H1 (cell line): ENCODE measurements around the gene PACS1. TPM values are rescaled to one million over a fixed set of nuclear protein-coding genes. Genes with fewer than 3 reads are reported as not detected.

Source experiments
- CTCF ChIA-PET: fragments of 300-600 bp; sonication (Branson Sonifier 250); formaldehyde crosslinking; loops from one replicate; lab custom pipeline; 2021; ENCODE audit not compliant: partially characterized antibody; lab: Charles Lee
- POLR2A ChIA-PET: fragments of 300-600 bp; sonication (Branson Sonifier 250); formaldehyde crosslinking; loops from one replicate; lab custom pipeline; 2021; ENCODE audit warnings: inconsistent platforms; ENCODE audit not compliant: partially characterized antibody; lab: Charles Lee
- DNase-seq, 2 experiments: peaks; one replicate each; pipeline versions ENCODE4 v3.0.0 to v3.0.0-alpha.2; 2010 to 2022; ENCODE audit warnings: low spot score in 2 of 2, low read depth in 1 of 2, mixed read lengths in 1 of 2
- FAIRE-seq: peaks from 2 replicates; lab custom pipeline; 2011; peaks lifted over from hg19 to GRCh38; lab: Jason Lieb, UNC
- H2AFZ ChIP-seq: 2 replicates; pipeline ENCODE4 v1.8.1; 2012; ENCODE audit warnings: low read length, inconsistent platforms
- H2AK5ac ChIP-seq: 2 replicates; pipeline ENCODE4 v1.6.1; 2013; ENCODE audit warnings: low read depth, low read length
- H2BK120ac ChIP-seq: replicated peaks from 2 replicates; pipeline ENCODE3; 2013; ENCODE audit warnings: low read depth, low read length, inconsistent platforms
- H2BK12ac ChIP-seq: 2 replicates; pipeline ENCODE4 v1.6.1; 2013; ENCODE audit warnings: low read depth, low read length
- H2BK15ac ChIP-seq: 2 replicates; pipeline ENCODE4 v1.6.1; 2013; ENCODE audit warnings: low read length
- H2BK20ac ChIP-seq: 2 replicates; pipeline ENCODE4 v1.6.1; 2013; ENCODE audit warnings: low read length
- H2BK5ac ChIP-seq: 2 replicates; pipeline ENCODE4 v1.6.1; 2013; ENCODE audit warnings: low read depth, low read length
- H3K14ac ChIP-seq: 2 replicates; pipeline ENCODE4 v1.6.1; 2013; ENCODE audit warnings: inconsistent platforms; ENCODE audit not compliant: insufficient read length
- H3K18ac ChIP-seq: 2 replicates; pipeline ENCODE4 v1.6.1; 2013; ENCODE audit warnings: low read length; ENCODE audit errors: extremely low read depth
- H3K23ac ChIP-seq: 2 replicates; pipeline ENCODE4 v1.6.1; 2013; ENCODE audit warnings: inconsistent platforms; ENCODE audit not compliant: insufficient read length
- H3K23me2 ChIP-seq: 2 replicates; pipeline ENCODE4 v1.6.1; 2013; ENCODE audit warnings: low read depth, low read length
- H3K27ac ChIP-seq: 2 replicates; pipeline ENCODE4 v1.6.1; 2011; ENCODE audit warnings: low read depth, low read length, inconsistent platforms
- H3K27me3 ChIP-seq, 4 experiments: replicated peaks in 1 of 4; 1 replicate in 1 of 4; 2 replicates in 3 of 4; pipeline versions ENCODE4 v1.6.1 to v1.8.1; 2011 to 2013; ENCODE audit warnings: low read length in 3 of 4, mild to moderate bottlenecking in 3 of 4, inconsistent platforms in 2 of 4, mixed read lengths in 2 of 4, moderate library complexity in 1 of 4; ENCODE audit not compliant: control insufficient read depth in 3 of 4, insufficient read depth in 3 of 4; ENCODE audit errors: extremely low read depth in 1 of 4
- H3K36me3 ChIP-seq, 4 experiments: 2 replicates each; pipeline versions ENCODE4 v1.6.1 to v1.8.1; 2011 to 2013; ENCODE audit warnings: mild to moderate bottlenecking in 4 of 4, low read length in 3 of 4, moderate library complexity in 2 of 4, control low read depth in 1 of 4, inconsistent platforms in 1 of 4; ENCODE audit not compliant: insufficient read depth in 4 of 4, control insufficient read depth in 2 of 4
- H3K4ac ChIP-seq: replicated peaks from 2 replicates; pipeline ENCODE3; 2013; ENCODE audit warnings: low read length, low read depth, mixed read lengths, inconsistent platforms; ENCODE audit not compliant: insufficient read length
- H3K4me1 ChIP-seq, 4 experiments: replicated peaks in 1 of 4; 1 replicate in 1 of 4; 2 replicates in 3 of 4; pipeline versions ENCODE4 v1.6.1 to v1.8.1; 2011 to 2013; ENCODE audit warnings: low read length in 3 of 4, inconsistent platforms in 2 of 4, mixed read lengths in 1 of 4; ENCODE audit not compliant: insufficient read depth in 4 of 4, control insufficient read depth in 3 of 4
- H3K4me2 ChIP-seq, 2 experiments: 2 replicates each; pipeline versions ENCODE4 v1.6.1 to v1.8.1; 2011 to 2013; ENCODE audit warnings: low read depth in 2 of 2, low read length in 2 of 2, control low read depth in 1 of 2, inconsistent platforms in 1 of 2, mild to moderate bottlenecking in 1 of 2; ENCODE audit not compliant: insufficient read depth in 1 of 2
- H3K4me3 ChIP-seq, 4 experiments: fragments of 200-600, 300-600 bp in 1 of 4; sonication (generic), shearing (Covaris generic), sonication (Bioruptor Twin) in 1 of 4; 2 replicates each; pipeline versions ENCODE4 v1.5.1 to v1.8.1; 2011 to 2016; ENCODE audit warnings: low read length in 4 of 4, low read depth in 3 of 4, control low read depth in 2 of 4, inconsistent platforms in 2 of 4, mild to moderate bottlenecking in 2 of 4, mixed read lengths in 1 of 4, moderate library complexity in 1 of 4; ENCODE audit not compliant: insufficient read depth in 2 of 4; ENCODE audit errors: extremely low read depth in 1 of 4
- H3K56ac ChIP-seq: replicated peaks from 2 replicates; pipeline ENCODE3; 2013; ENCODE audit warnings: low read depth, mild to moderate bottlenecking, mixed read lengths, low read length, inconsistent platforms; ENCODE audit not compliant: insufficient read length
- H3K79me1 ChIP-seq: 2 replicates; pipeline ENCODE4 v1.6.1; 2013; ENCODE audit warnings: low read depth, low read length, control low read depth
- H3K79me2 ChIP-seq, 2 experiments: 2 replicates each; pipeline versions ENCODE4 v1.6.1 to v1.8.1; 2012 to 2013; ENCODE audit warnings: low read length in 2 of 2, mild to moderate bottlenecking in 2 of 2, inconsistent platforms in 1 of 2; ENCODE audit not compliant: insufficient read depth in 2 of 2, control insufficient read depth in 1 of 2
- H3K9ac ChIP-seq, 4 experiments: replicated peaks in 1 of 4; 1 replicate in 1 of 4; 2 replicates in 3 of 4; pipeline versions ENCODE4 v1.6.1 to v1.8.1; 2011 to 2013; ENCODE audit warnings: low read depth in 3 of 4, low read length in 3 of 4, control low read depth in 2 of 4, mild to moderate bottlenecking in 2 of 4, moderate library complexity in 2 of 4, inconsistent platforms in 1 of 4; ENCODE audit errors: extremely low read depth in 1 of 4
- H3K9me3 ChIP-seq, 2 experiments: 2 replicates each; pipeline versions ENCODE4 v1.6.1 to v1.8.1; 2012 to 2013; ENCODE audit warnings: mild to moderate bottlenecking in 2 of 2, moderate library complexity in 2 of 2, control low read depth in 1 of 2, inconsistent platforms in 1 of 2, low read depth in 1 of 2, low read length in 1 of 2, mixed read lengths in 1 of 2; ENCODE audit not compliant: insufficient read depth in 2 of 2
- H4K20me1 ChIP-seq, 2 experiments: replicated peaks in 1 of 2; 2 replicates each; pipeline versions ENCODE3 to v1.8.1; 2011 to 2013; ENCODE audit warnings: inconsistent platforms in 2 of 2, low read length in 2 of 2, mild to moderate bottlenecking in 1 of 2; ENCODE audit not compliant: insufficient read depth in 2 of 2, control insufficient read depth in 1 of 2
- H4K5ac ChIP-seq: 2 replicates; pipeline ENCODE4 v1.6.1; 2013; ENCODE audit warnings: low read length, low read depth, mixed read lengths, inconsistent platforms; ENCODE audit not compliant: insufficient read length
- H4K8ac ChIP-seq: 2 replicates; pipeline ENCODE4 v1.8.0; 2013; ENCODE audit warnings: mild to moderate bottlenecking, moderate library complexity, low read length, inconsistent platforms; ENCODE audit not compliant: insufficient read depth; ENCODE audit errors: extremely low read depth
- H4K91ac ChIP-seq: replicated peaks from 2 replicates; pipeline ENCODE3; 2013; ENCODE audit warnings: low read length, mixed read lengths, inconsistent platforms; ENCODE audit not compliant: insufficient read length
- ASH2L ChIP-seq: fragments of 200-600, 300-600 bp; sonication (generic); IDR thresholded peaks from one replicate; pipeline ENCODE4 v1.7.1; 2017; ENCODE audit warnings: low read length
- CTBP2 ChIP-seq: IDR thresholded peaks from 2 replicates; pipeline ENCODE4 v1.7.0; 2011; ENCODE audit warnings: borderline replicate concordance, mild to moderate bottlenecking, moderate library complexity, mixed read lengths, low read length; ENCODE audit not compliant: insufficient read depth, insufficient read length
- JUN ChIP-seq: IDR thresholded peaks from 2 replicates; pipeline ENCODE4 v1.6.1; 2011; ENCODE audit warnings: low read depth, mild to moderate bottlenecking, improper control_type of control experiment, low read length
- MAFK ChIP-seq: IDR thresholded peaks from 2 replicates; pipeline ENCODE4 v1.6.1; 2012; ENCODE audit warnings: low read depth, mild to moderate bottlenecking, improper control_type of control experiment, low read length
- NANOG ChIP-seq: IDR thresholded peaks from 2 replicates; pipeline ENCODE4 v1.6.1; 2011; ENCODE audit warnings: low read length, low read depth, mild to moderate bottlenecking, inconsistent platforms; ENCODE audit not compliant: insufficient read depth, poor library complexity, severe bottlenecking
- POLR2AphosphoS5 ChIP-seq: IDR thresholded peaks from 2 replicates; pipeline ENCODE4 v1.6.1; 2011; ENCODE audit warnings: low read depth, low read length
- SRF ChIP-seq: IDR thresholded peaks from 2 replicates; pipeline ENCODE4 v1.6.1; 2011; ENCODE audit warnings: mild to moderate bottlenecking, low read depth, low read length, moderate library complexity
- TBP ChIP-seq: IDR thresholded peaks from 2 replicates; pipeline ENCODE4 v1.6.1; 2011; ENCODE audit warnings: low read depth, low read length, improper control_type of control experiment
- YY1 ChIP-seq: IDR thresholded peaks from 2 replicates; pipeline ENCODE4 v1.6.1; 2011; ENCODE audit warnings: low read depth, mild to moderate bottlenecking, low read length
- WGBS, 2 experiments: shearing (Covaris generic) in 1 of 2; methylation state at CpG; one replicate each; pipeline versions ENCODE4 v1.1.6 to v1.1.7; 2013 to 2015; ENCODE audit warnings: low lambda C conversion rate in 2 of 2, mixed read lengths in 2 of 2, inconsistent platforms in 1 of 2, low coverage in 1 of 2, missing lambda C conversion rate in 1 of 2; ENCODE audit not compliant: insufficient replicate concordance in 2 of 2, insufficient coverage in 1 of 2, insufficient read length in 1 of 2; ENCODE audit errors: extremely low coverage in 1 of 2, missing lambda C conversion rate in 1 of 2; 5-methylcytosine and 5-hydroxymethylcytosine counted together
- polyA plus RNA-seq, 7 experiments: library from polyadenylated mRNA; depleted of rRNA in 3 of 7; stranded (reverse) in 5 of 7; unstranded in 2 of 7; fragments of >200 nt in 5 of 7; fragments of 200-250 nt in 2 of 7; gene quantifications; 1 replicate in 5 of 7; 2 replicates in 1 of 7; 4 replicates in 1 of 7; pipeline versions ENCODE4 v1.2.1 to v1.2.3, GENCODE V29; 2011 to 2013; ENCODE audit warnings: missing spikeins in 2 of 7, mixed read lengths in 2 of 7
- total RNA-seq: library from RNA; stranded (reverse); fragmentation: NEBNext Ultra II Directional; extraction: Animal tissue kit (Norgen Biotek cat#: 25700); gene quantifications from 2 replicates; pipeline ENCODE4 v1.2.1, GENCODE V29; 2021
- TF ChIP-seq, protein P1 (sequence below): IDR thresholded peaks from 2 replicates; pipeline ENCODE4 v1.6.1; 2012; ENCODE audit warnings: inconsistent platforms

PACS1 gene
- total and polyA plus RNA-seq, 2 of the 8 experiments (the other 6 are each of a cell fraction or from before 2014, with no cell fraction given) = 11.5 to 36.0 TPM

DNA sequence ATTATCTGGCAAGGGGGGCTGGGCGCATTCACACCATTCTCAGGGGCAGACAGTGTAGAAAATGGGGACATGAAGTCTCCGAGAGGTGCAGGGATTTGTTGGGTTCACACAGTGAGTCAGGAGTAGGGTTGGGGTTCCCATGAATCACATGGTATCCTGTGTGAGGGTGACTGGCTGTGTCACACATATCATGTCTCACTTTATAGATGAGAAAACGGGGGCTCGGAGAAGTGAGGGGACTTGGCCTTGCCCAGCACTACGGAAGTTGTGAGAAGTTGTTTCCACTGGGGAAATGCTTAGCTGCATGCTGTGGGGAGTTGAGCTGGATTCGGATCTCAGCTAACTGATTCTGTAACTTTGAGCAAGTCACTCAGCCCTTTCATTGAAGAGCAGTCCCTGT is 25.3 kb upstream of the PACS1 start:
- H3K4ac ChIP-seq = no peak overlapping the region
- POLR2A ChIA-PET = interaction anchor here (0.7 to 1.6 kb wide), 7 partner anchors 8 to 91 kb away, joined by 3 to 8 read pairs (median 3); partner anchors contain the start of gene CST6
- FAIRE-seq = no peak
- no peak for TF ChIP-seq MAFK
- TF ChIP-seq TBP = no peak
- no peak for TF ChIP-seq ASH2L
- TF ChIP-seq POLR2AphosphoS5 = no peak
- no peak for TF ChIP-seq JUN
- TF ChIP-seq SRF = no peak
- no peak for TF ChIP-seq CTBP2
- TF ChIP-seq YY1 = no peak
- TF ChIP-seq, protein P1, sequence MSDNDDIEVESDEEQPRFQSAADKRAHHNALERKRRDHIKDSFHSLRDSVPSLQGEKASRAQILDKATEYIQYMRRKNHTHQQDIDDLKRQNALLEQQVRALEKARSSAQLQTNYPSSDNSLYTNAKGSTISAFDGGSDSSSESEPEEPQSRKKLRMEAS = no peak
- no peak for TF ChIP-seq NANOG

More for the DNA sequence above, 25.3 kb upstream of the PACS1 start:
- peaks cover 9% of the 10 kb centered on the region for H3K79me1 ChIP-seq
- H2BK20ac ChIP-seq = no peak overlapping the region
- 92% methylated on average over 6 of the region's 6 CpGs; no CpG with 5 or more reads in 1 of the 2 experiments for WGBS, 2 experiments
- H2BK5ac ChIP-seq = no peak overlapping the region
- H3K56ac ChIP-seq = no peak overlapping the region
- peaks cover 0 to 10% of the 10 kb centered on the region in 2 experiments; a peak in 1 of 4 replicates for H3K9me3 ChIP-seq
- no peak overlapping the region for H4K5ac ChIP-seq
- no peak overlapping the region for H3K9ac ChIP-seq
- H4K8ac ChIP-seq = no peak overlapping the region
- no peak overlapping the region for H2BK120ac ChIP-seq
- H3K23me2 ChIP-seq = peaks cover 6% of the 10 kb centered on the region; the same call in 1 of the 2 replicates
- peaks cover 0 to 21% (median 14%) of the 10 kb centered on the region in 4 experiments; a peak in 6 of 7 replicates for H3K4me1 ChIP-seq
- H2BK15ac ChIP-seq = no peak overlapping the region
- no peak overlapping the region for H3K23ac ChIP-seq
- H3K18ac ChIP-seq = no peak overlapping the region
- H4K20me1 ChIP-seq = peaks cover 0 to 4% of the 10 kb centered on the region in 2 experiments
- no peaks in the 10 kb centered on the region for H3K27me3 ChIP-seq
- no peak overlapping the region for H3K4me3 ChIP-seq
- no peak overlapping the region for H2AK5ac ChIP-seq
- 0 out of 2 replicates have a peak overlapping the region, but pooled peaks have one; percentile 60 for H2BK12ac ChIP-seq
- H3K27ac ChIP-seq = no peak overlapping the region
- H3K36me3 ChIP-seq = peaks cover 0 to 17% (median 8%) of the 10 kb centered on the region in 4 experiments; a peak in 5 of 8 replicates
- 0 out of 4 replicates have a peak overlapping the region, but pooled peaks of 1 of the 2 experiments have one; percentile 35 for H3K4me2 ChIP-seq
- peaks cover 0 to 13% of the 10 kb centered on the region in 2 experiments; a peak in 1 of 4 replicates for H3K79me2 ChIP-seq
- CTCF ChIA-PET = interaction anchor here (0.6 to 5.7 kb wide), 29 partner anchors 8 to 466 kb away, joined by 3 to 39 read pairs (median 5); partner anchors contain the start of genes BANF1, CATSPER1, CCDC85B and EIF1AD
- no peak overlapping the region for H3K14ac ChIP-seq
- H4K91ac ChIP-seq = no peak overlapping the region
- no peak for DNase-seq
- H2AFZ ChIP-seq = no peak overlapping the region
